HCT116 (cell line): Measurements from ENCODE around the gene RAMP3. TPM values are rescaled to one million over a fixed set of nuclear protein-coding genes. Genes with fewer than 3 reads are reported as not detected.

ENCODE experiments used
- ATAC-seq: fragments of 200-7000 bp; cut with Tn5 transposase; 2 replicates; pipeline ENCODE4 v1.9.1; 2020; ENCODE audit warnings: mild to moderate bottlenecking, moderate library complexity
- BruUV-seq: library from RNA; stranded (reverse); fragments of 400-500 nt; replicated peaks from 2 replicates; lab custom pipeline; 2021; lab: Mats Ljungman, UMichigan
- CTCF ChIA-PET: fragments of 300-600 bp; sonication (Branson Sonifier 250); formaldehyde crosslinking; loops from one replicate; lab custom pipeline; 2021; ENCODE audit warnings: antibody characterized with exemption; lab: Charles Lee
- POLR2A ChIA-PET: fragments of 300-600, 350-600 bp; sonication (Branson Sonifier 250); formaldehyde crosslinking; loops from one replicate; lab custom pipeline; 2021; ENCODE audit warnings: antibody characterized with exemption; lab: Charles Lee
- RAD21 ChIA-PET, 2 experiments: fragments of 300-600 bp; sonication (Branson Sonifier 250); formaldehyde crosslinking; loops; one replicate each; lab custom pipeline; 2023; ENCODE audit warnings: low total read pairs in 2 of 2; ENCODE audit not compliant: uncharacterized antibody in 2 of 2, unreplicated experiment in 2 of 2, low non-redundant PET in 1 of 2; lab: Charles Lee
- DNase-seq: peaks from one replicate; pipeline ENCODE4 v3.0.0-alpha.2; 2010; ENCODE audit warnings: low read depth, low spot score
- H2AFZ ChIP-seq: fragments of 200-600 bp; shearing (Covaris generic), sonication (generic); 2 replicates; pipeline ENCODE4 v1.6.1; 2017; ENCODE audit warnings: low read depth, mixed run types, mixed read lengths, antibody characterized with exemption, low read length; ENCODE audit not compliant: poor library complexity, severe bottlenecking
- H3K27ac ChIP-seq: 2 replicates; pipeline ENCODE4 v1.5.1; 2012; ENCODE audit warnings: low read depth, low read length
- H3K27me3 ChIP-seq: fragments of 200-600 bp; sonication (generic); 2 replicates; pipeline ENCODE4 v1.6.1; 2016; ENCODE audit warnings: mixed run types, low read length, mixed read lengths; ENCODE audit not compliant: insufficient read depth
- H3K36me3 ChIP-seq, 2 experiments: fragments of 200-500 bp in 1 of 2; fragments of 200-600 bp in 1 of 2; sonication (Bioruptor generic) in 1 of 2; sonication (generic) in 1 of 2; 2 replicates each; pipeline versions ENCODE4 v1.5.1 to v1.6.1; 2014 to 2016; ENCODE audit warnings: low read length in 2 of 2, inconsistent platforms in 1 of 2, mixed read lengths in 1 of 2, mixed run types in 1 of 2; ENCODE audit not compliant: insufficient read depth in 2 of 2, control insufficient read depth in 1 of 2
- H3K4me1 ChIP-seq, 2 experiments: fragments of 200-600 bp in 1 of 2; sonication (generic) in 1 of 2; 2 replicates each; pipeline versions ENCODE4 v1.5.1 to v1.6.1; 2012 to 2017; ENCODE audit warnings: low read length in 2 of 2, inconsistent platforms in 1 of 2, mild to moderate bottlenecking in 1 of 2, mixed read lengths in 1 of 2, mixed run types in 1 of 2, moderate library complexity in 1 of 2; ENCODE audit not compliant: insufficient read depth in 2 of 2, control insufficient read depth in 1 of 2
- H3K4me2 ChIP-seq: fragments of 200-600 bp; sonication (generic); 2 replicates; pipeline ENCODE4 v1.6.1; 2017; ENCODE audit warnings: mixed run types, low read length, mixed read lengths
- H3K4me3 ChIP-seq, 2 experiments: fragments of 200-600 bp in 1 of 2; sonication (generic) in 1 of 2; replicated peaks in 1 of 2; 2 replicates each; pipeline ENCODE4 v1.5.1; 2011 to 2016; ENCODE audit warnings: low read length in 2 of 2, control low read depth in 1 of 2, low read depth in 1 of 2, mild to moderate bottlenecking in 1 of 2, mixed read lengths in 1 of 2, mixed run types in 1 of 2
- H3K79me2 ChIP-seq: fragments of 200-600 bp; sonication (generic); 2 replicates; pipeline ENCODE4 v1.6.1; 2017; ENCODE audit warnings: mild to moderate bottlenecking, mixed run types, low read length, moderate library complexity, mixed read lengths; ENCODE audit not compliant: insufficient read depth
- H3K9ac ChIP-seq: fragments of 200-600 bp; sonication (generic); 2 replicates; pipeline ENCODE4 v1.6.1; 2016; ENCODE audit warnings: low read length, mixed read lengths
- H3K9me2 ChIP-seq: fragments of 200-600 bp; sonication (generic), shearing (Covaris generic); 2 replicates; pipeline ENCODE4 v1.6.1; 2017; ENCODE audit warnings: mixed run types, mild to moderate bottlenecking, moderate library complexity; ENCODE audit not compliant: insufficient read depth
- H3K9me3 ChIP-seq, 2 experiments: fragments of 200-500 bp in 1 of 2; fragments of 200-600 bp in 1 of 2; sonication (Bioruptor generic) in 1 of 2; sonication (generic) in 1 of 2; 2 replicates each; pipeline ENCODE4 v1.6.1; 2014 to 2017; ENCODE audit warnings: low read length in 2 of 2, mixed read lengths in 2 of 2, inconsistent platforms in 1 of 2, low read depth in 1 of 2, mild to moderate bottlenecking in 1 of 2, mixed run types in 1 of 2, moderate library complexity in 1 of 2; ENCODE audit not compliant: control insufficient read depth in 1 of 2, insufficient read depth in 1 of 2
- H4K20me1 ChIP-seq: fragments of 200-600 bp; sonication (generic), shearing (Covaris generic); 2 replicates; pipeline ENCODE4 v1.6.1; 2017; ENCODE audit warnings: mixed run types, mild to moderate bottlenecking, moderate library complexity; ENCODE audit not compliant: insufficient read depth
- CBX3 ChIP-seq: IDR thresholded peaks from 2 replicates; pipeline ENCODE4 v1.6.1; 2012; ENCODE audit warnings: low read depth
- CEBPB ChIP-seq: IDR thresholded peaks from 2 replicates; pipeline ENCODE4 v1.6.1; 2012; ENCODE audit warnings: low read depth
- EGR1 ChIP-seq: IDR thresholded peaks from 2 replicates; pipeline ENCODE4 v1.6.1; 2012; ENCODE audit warnings: low read depth
- ELF1 ChIP-seq: IDR thresholded peaks from 2 replicates; pipeline ENCODE4 v1.6.1; 2012; ENCODE audit warnings: low read depth, borderline replicate concordance
- EZH2 ChIP-seq: fragments of 200-600 bp; sonication (generic); IDR thresholded peaks from 2 replicates; pipeline ENCODE4 v1.6.1; 2017; ENCODE audit warnings: antibody characterized with exemption, mixed run types
- EZH2phosphoT487 ChIP-seq: fragments of 200-600 bp; IDR thresholded peaks from 2 replicates; pipeline ENCODE4 v1.6.1; 2018; ENCODE audit warnings: antibody characterized with exemption, borderline replicate concordance
- FOSL1 ChIP-seq: IDR thresholded peaks from 2 replicates; pipeline ENCODE4 v1.6.1; 2012; ENCODE audit warnings: low read depth
- JUND ChIP-seq: IDR thresholded peaks from 2 replicates; pipeline ENCODE4 v1.6.1; 2012
- POLR2A ChIP-seq: IDR thresholded peaks from 2 replicates; pipeline ENCODE4 v1.7.0; 2011; ENCODE audit warnings: borderline replicate concordance; ENCODE audit not compliant: insufficient read depth, insufficient read length; ENCODE audit errors: extremely low read depth
- POLR2AphosphoS5 ChIP-seq: IDR thresholded peaks from 2 replicates; pipeline ENCODE4 v1.6.1; 2011; ENCODE audit warnings: mild to moderate bottlenecking, low read depth, low read length, moderate library complexity
- RAD21 ChIP-seq: IDR thresholded peaks from 2 replicates; pipeline ENCODE4 v1.6.1; 2012; ENCODE audit warnings: low read depth, mild to moderate bottlenecking
- SIN3A ChIP-seq: IDR thresholded peaks from 2 replicates; pipeline ENCODE4 v1.6.1; 2012; ENCODE audit warnings: low read depth
- SP1 ChIP-seq: IDR thresholded peaks from 2 replicates; pipeline ENCODE4 v1.6.1; 2012; ENCODE audit warnings: low read depth
- SRF ChIP-seq: IDR thresholded peaks from 2 replicates; pipeline ENCODE4 v1.6.1; 2012; ENCODE audit warnings: low read depth
- TCF7L2 ChIP-seq: IDR thresholded peaks from 2 replicates; pipeline ENCODE4 v1.7.0; 2011; ENCODE audit warnings: borderline replicate concordance, inconsistent platforms; ENCODE audit not compliant: insufficient read depth, insufficient read length; ENCODE audit errors: extremely low read depth
- YY1 ChIP-seq: IDR thresholded peaks from 2 replicates; pipeline ENCODE4 v1.6.1; 2011; ENCODE audit warnings: low read length, low read depth, moderate library complexity, mild to moderate bottlenecking; ENCODE audit not compliant: insufficient replicate concordance; ENCODE audit errors: extremely low read depth
- ZNF274 ChIP-seq: fragments of 200-500 bp; sonication (Bioruptor generic); IDR thresholded peaks from 2 replicates; pipeline ENCODE4 v1.6.1; 2014; ENCODE audit warnings: mild to moderate bottlenecking, low read depth, low read length, inconsistent platforms
- intact Hi-C: fragments of 100-400 bp; cut with micrococcal nuclease; formaldehyde crosslinking; loops from 2 replicates; pipeline ENCODE4 v1.10.0; 2022
- total RNA-seq: library from RNA; stranded (reverse); gene quantifications from one replicate; pipeline ENCODE4 v1.2.1, GENCODE V29; 2021; ENCODE audit not compliant: unreplicated experiment
- TF ChIP-seq, protein P1 (sequence below): IDR thresholded peaks from 2 replicates; pipeline ENCODE4 v1.6.1; 2012; ENCODE audit warnings: low read depth
- TF ChIP-seq, protein P2 (sequence below), 3 experiments: fragments of 200-600 bp in 1 of 3; sonication (generic) in 1 of 3; IDR thresholded peaks in 2 of 3; conservative IDR thresholded peaks in 1 of 3; 2 replicates each; pipeline ENCODE4 v1.5.1; 2012 to 2017; ENCODE audit warnings: low read depth in 2 of 3, low read length in 2 of 3, antibody characterized with exemption in 1 of 3, borderline replicate concordance in 1 of 3, control low read depth in 1 of 3, mild to moderate bottlenecking in 1 of 3, mixed read lengths in 1 of 3, mixed run types in 1 of 3, moderate library complexity in 1 of 3; ENCODE audit not compliant: insufficient read depth in 1 of 3
- TF ChIP-seq, protein P3 (sequence below): IDR thresholded peaks from 2 replicates; pipeline ENCODE4 v1.6.1; 2012

The RAMP3 gene
- total RNA-seq, 1 experiment from 2014 or later, result not detected

DNA sequence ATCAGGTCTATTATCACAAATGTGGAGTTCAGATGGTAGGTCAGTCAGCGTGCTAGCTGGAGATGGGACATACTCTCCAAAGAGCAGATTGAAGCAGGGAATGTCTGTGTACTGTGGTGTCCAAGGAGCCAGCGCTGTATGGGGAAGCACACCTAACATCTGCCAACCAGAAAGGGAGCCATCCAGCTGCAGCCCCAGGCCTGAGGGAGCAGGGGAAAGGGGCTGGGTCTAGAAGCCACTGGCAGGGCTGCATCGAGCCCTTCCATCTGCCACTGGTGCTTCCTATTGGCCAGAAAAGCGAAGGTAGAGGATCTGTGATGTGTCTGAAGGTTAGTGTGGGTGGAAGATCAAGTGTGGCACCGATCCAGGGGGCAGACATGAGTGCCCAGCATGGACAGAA, 8.0 kb upstream of the RAMP3 start (continued):
- TF ChIP-seq, protein P1, sequence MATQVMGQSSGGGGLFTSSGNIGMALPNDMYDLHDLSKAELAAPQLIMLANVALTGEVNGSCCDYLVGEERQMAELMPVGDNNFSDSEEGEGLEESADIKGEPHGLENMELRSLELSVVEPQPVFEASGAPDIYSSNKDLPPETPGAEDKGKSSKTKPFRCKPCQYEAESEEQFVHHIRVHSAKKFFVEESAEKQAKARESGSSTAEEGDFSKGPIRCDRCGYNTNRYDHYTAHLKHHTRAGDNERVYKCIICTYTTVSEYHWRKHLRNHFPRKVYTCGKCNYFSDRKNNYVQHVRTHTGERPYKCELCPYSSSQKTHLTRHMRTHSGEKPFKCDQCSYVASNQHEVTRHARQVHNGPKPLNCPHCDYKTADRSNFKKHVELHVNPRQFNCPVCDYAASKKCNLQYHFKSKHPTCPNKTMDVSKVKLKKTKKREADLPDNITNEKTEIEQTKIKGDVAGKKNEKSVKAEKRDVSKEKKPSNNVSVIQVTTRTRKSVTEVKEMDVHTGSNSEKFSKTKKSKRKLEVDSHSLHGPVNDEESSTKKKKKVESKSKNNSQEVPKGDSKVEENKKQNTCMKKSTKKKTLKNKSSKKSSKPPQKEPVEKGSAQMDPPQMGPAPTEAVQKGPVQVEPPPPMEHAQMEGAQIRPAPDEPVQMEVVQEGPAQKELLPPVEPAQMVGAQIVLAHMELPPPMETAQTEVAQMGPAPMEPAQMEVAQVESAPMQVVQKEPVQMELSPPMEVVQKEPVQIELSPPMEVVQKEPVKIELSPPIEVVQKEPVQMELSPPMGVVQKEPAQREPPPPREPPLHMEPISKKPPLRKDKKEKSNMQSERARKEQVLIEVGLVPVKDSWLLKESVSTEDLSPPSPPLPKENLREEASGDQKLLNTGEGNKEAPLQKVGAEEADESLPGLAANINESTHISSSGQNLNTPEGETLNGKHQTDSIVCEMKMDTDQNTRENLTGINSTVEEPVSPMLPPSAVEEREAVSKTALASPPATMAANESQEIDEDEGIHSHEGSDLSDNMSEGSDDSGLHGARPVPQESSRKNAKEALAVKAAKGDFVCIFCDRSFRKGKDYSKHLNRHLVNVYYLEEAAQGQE, result no peak
- TF ChIP-seq POLR2AphosphoS5 (no peak), ELF1 (no peak), FOSL1 (no peak), RAD21 (no peak), YY1 (no peak), CEBPB (no peak)
- TF ChIP-seq, protein P2, sequence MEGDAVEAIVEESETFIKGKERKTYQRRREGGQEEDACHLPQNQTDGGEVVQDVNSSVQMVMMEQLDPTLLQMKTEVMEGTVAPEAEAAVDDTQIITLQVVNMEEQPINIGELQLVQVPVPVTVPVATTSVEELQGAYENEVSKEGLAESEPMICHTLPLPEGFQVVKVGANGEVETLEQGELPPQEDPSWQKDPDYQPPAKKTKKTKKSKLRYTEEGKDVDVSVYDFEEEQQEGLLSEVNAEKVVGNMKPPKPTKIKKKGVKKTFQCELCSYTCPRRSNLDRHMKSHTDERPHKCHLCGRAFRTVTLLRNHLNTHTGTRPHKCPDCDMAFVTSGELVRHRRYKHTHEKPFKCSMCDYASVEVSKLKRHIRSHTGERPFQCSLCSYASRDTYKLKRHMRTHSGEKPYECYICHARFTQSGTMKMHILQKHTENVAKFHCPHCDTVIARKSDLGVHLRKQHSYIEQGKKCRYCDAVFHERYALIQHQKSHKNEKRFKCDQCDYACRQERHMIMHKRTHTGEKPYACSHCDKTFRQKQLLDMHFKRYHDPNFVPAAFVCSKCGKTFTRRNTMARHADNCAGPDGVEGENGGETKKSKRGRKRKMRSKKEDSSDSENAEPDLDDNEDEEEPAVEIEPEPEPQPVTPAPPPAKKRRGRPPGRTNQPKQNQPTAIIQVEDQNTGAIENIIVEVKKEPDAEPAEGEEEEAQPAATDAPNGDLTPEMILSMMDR (IDR thresholded peaks at IDR 0.05 in 2 of 3, conservative IDR thresholded peaks at IDR 0.05 in 1 of 3; ENCODE audit: borderline replicate concordance in 1 of 3, insufficient read depth in 1 of 3, low read depth in 2 of 3, low read length in 2 of 3), result no peak

DNA sequence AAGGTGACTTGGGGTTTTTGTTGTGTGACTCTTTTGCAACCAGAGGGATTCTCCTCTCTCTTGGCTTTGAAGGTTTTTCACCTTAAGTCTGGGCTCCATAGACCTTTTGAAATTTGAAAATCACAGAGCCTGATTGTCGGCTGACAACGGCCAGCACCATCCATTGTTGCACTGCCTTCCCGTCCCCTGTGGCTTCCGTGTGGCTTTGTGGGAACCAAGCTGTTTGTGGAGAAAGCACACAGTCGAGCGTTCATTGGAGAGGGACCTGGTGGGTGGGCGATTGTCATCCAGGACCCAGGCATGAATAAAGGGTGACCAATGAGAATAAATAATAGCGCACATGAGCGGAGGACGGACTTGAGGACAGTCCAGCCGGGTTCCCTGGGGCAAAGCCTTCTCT, 7.4 kb upstream of the RAMP3 start:
- H3K9ac ChIP-seq, result no peak overlapping the region
- no peaks in the 10 kb centered on the region for H3K9me2 ChIP-seq
- H3K4me3 ChIP-seq, result no peak overlapping the region
- CTCF ChIA-PET, result no interaction called here
- POLR2A ChIA-PET, result no interaction called here
- BruUV-seq, result no TSS peak
- RAD21 ChIA-PET, result no interaction called here
- H4K20me1 ChIP-seq, result no peaks in the 10 kb centered on the region; the same call in 1 of the 2 replicates
- no peaks in the 10 kb centered on the region for H3K9me3 ChIP-seq
- no peaks in the 10 kb centered on the region for H3K36me3 ChIP-seq
- intact Hi-C loops, result no loop called here
- H2AFZ ChIP-seq, result no peak overlapping the region
- H3K79me2 ChIP-seq, result no peaks in the 10 kb centered on the region
- no peak for DNase-seq
- no peaks in the 10 kb centered on the region; the same call in 1 of the 2 replicates for H3K27me3 ChIP-seq
- peaks cover 0 to 7% of the 10 kb centered on the region in 2 experiments; a peak in 1 of 4 replicates for H3K4me1 ChIP-seq
- no peak for ATAC-seq
- no peak overlapping the region for H3K27ac ChIP-seq
- no peak overlapping the region for H3K4me2 ChIP-seq
- TF ChIP-seq RAD21, result no peak
- no peak for TF ChIP-seq SP1
- no peak for TF ChIP-seq EZH2phosphoT487
- TF ChIP-seq FOSL1, result no peak
- TF ChIP-seq YY1, result no peak
- TF ChIP-seq EGR1, result no peak
- no peak for TF ChIP-seq ZNF274
- TF ChIP-seq, protein P3, sequence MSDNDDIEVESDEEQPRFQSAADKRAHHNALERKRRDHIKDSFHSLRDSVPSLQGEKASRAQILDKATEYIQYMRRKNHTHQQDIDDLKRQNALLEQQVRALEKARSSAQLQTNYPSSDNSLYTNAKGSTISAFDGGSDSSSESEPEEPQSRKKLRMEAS, result no peak
- TF ChIP-seq CBX3, result no peak
- no peak for TF ChIP-seq EZH2
- no peak for TF ChIP-seq ELF1
- no peak for TF ChIP-seq SIN3A
- TF ChIP-seq SRF, result no peak
- no peak for TF ChIP-seq JUND
- no peak for TF ChIP-seq TCF7L2
- TF ChIP-seq POLR2A, result no peak
